GM19328 (cell line): ENCODE data around the gene CD28.

Source experiments
- ATAC-seq: cut with Tn5 transposase; IDR thresholded peaks from one replicate; pipeline ENCODE4 v1.9.1; 2021; ENCODE audit warnings: mild to moderate bottlenecking, moderate library complexity; ENCODE audit not compliant: unreplicated experiment

CD28 gene

GRCh38 chr2:203713381-203713780 is 6.9 kb downstream of the CD28 start:
- no peak for ATAC-seq

DNA sequence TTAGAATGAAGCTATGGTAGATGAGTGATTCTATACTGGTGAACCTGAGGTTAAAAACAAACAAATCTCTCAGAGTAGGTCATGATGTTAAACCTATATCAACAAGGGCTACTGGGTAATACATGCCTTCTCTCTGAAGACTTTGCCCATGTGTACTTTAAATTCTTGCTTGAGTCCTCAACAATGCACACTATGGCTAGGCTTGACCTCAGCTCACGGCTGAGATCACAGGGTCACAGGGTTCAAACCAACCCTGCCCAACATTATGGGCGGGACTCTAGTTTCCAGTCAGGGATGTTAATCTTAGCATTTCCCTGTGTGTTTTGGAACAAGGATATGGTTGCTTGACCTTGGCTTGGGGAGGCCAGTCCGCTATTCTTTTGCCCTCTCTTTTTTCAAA is 7.7 kb downstream of the CD28 start:
- no peak for ATAC-seq

- ATAC-seq = no peak
Observed at GRCh38 chr2:203715744-203716143, 9.3 kb downstream of the CD28 start.

GRCh38 chr2:203718087-203718486 is 11.6 kb downstream of the CD28 start:
- ATAC-seq = no peak

DNA sequence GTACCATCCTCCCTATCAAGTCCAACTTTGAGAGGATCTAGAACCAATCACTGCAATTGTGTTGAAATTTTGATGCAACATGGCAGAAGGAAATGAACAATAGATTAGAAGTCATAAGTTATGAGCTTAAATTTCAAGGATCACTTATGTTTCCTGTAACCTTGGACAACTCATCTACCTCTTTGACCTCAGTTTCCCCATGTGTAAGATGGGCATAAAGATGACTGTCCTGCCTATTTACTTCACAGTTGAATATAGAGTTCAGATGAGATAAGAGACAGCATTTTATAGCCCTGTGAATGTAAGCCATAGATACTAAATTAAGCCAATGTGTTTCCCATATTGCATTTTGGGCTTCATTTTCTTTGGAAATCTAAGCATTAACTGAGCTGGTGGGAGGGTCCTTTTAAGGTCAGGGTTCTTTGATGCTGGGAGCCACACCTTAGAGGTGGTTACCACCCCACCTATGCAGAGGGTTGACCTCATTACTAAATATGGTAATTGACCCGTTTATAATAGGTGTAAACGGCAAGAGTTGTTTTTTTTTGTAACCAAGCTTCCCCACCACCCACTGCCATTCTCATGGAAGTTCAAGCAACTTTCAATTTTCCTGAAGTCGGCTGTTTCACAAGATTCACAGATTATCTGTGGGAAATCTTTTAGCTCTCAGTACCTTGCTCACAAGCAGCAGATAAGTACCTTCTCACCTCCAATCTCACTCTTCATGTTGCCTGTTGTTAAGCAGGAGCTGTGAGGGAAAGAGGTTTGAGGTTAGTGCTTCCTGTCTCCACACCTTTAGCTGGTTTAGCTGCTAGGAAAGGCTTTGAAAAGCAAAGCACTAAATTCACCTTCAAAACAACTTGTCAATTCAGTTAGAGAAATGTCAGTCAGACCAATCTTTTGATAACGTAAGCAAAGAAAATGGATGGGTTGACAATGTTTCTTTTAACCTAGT is 13.3 kb downstream of the CD28 start:
- ATAC-seq = no peak

DNA sequence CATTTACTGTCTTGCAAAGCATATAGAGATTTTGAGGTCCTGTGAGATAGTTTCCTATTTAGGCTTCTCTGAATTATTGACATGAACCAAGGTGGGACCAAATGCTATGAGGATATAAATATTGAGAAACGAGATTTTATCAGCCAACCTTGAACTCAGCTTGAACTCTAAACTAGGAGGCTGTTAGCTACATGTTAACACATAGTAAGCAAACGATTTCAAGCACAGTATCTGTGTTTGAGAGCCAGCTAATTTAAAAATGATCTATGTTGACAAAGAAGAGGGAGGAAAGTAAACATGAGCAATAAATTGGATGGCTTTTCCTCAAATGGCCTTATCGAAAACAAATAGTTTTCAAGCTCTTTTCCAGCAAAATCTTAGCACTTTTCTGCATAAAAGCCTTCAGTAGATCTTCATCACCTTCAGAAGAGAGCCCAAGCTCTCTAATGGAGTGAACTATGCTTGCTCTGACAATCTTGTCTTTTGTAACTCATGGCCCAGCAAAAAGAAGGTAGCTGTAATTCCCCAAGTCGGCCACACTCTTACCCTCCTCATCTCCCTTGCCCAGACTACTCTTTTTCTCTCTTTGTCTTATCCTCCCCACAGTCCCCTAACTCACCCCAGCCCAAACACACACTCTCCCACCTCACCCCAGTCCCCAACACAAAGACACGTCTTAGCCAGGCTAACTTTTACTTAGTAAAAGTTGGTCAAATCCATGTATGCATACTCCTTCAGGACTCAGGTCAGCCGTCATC is 14.7 kb downstream of the CD28 start:
- ATAC-seq = no peak

DNA sequence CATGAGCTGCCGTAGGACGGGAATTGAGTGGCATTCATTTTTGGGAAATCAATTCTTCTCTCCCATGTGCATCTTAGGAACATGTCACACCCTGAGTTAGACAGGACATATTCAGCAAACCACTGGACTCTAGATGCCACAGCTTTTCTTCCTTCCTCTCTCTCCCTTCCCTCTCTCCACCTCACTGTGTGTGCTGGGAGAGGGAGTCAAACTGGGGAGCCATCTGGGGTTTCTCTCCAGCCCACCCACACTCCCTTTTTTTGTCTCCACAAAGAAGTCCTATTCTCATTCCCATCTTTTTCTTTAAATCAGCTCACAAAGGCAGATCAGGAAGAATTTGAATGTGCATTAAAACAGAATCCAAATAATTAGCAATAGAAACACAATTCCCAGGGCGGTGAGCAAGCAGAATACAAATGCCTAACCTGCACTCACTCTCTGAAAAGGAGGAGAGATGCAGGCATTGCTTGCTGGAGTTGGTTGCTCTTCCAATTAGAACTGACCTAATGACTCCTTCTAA is 15.4 kb downstream of the CD28 start:
- no peak for ATAC-seq

GRCh38 chr2:203722411-203722810 is 16.0 kb downstream of the CD28 start:
- no peak for ATAC-seq

GRCh38 chr2:203728321-203728720 is 21.9 kb downstream of the CD28 start:
- ATAC-seq = no peak

DNA sequence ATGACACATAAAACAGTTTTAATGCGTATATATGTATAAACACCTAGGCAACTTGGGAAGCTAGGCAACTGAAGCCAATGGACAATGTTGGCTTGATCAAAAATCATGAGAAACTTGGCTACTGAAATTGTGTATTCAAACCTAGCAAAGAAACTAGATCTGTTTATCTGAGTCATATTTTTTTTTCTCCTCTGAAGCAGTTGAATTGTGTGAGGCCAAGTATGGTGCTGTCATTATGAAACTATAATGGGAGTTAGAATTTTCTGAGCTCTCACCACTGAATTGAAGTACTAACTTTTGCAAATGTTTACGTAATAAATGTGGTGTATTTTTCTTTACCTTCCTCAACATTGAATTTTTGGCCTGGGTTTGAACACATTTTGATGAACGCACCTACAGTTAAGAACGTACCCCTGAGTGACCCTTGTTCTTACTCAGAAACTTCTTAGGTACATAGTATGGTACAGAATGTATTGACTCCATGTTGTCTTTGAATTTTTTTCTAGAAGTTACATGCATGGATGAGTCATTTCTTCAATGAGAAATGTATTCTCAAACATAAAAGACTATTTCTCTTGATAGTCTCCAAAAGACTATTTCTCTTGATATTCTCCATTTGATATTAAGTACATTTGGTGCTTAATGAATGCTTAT is 23.8 kb downstream of the CD28 start:
- no peak for ATAC-seq

- ATAC-seq = no peak
Observed at GRCh38 chr2:203730883-203731282, 24.4 kb downstream of the CD28 start.

DNA sequence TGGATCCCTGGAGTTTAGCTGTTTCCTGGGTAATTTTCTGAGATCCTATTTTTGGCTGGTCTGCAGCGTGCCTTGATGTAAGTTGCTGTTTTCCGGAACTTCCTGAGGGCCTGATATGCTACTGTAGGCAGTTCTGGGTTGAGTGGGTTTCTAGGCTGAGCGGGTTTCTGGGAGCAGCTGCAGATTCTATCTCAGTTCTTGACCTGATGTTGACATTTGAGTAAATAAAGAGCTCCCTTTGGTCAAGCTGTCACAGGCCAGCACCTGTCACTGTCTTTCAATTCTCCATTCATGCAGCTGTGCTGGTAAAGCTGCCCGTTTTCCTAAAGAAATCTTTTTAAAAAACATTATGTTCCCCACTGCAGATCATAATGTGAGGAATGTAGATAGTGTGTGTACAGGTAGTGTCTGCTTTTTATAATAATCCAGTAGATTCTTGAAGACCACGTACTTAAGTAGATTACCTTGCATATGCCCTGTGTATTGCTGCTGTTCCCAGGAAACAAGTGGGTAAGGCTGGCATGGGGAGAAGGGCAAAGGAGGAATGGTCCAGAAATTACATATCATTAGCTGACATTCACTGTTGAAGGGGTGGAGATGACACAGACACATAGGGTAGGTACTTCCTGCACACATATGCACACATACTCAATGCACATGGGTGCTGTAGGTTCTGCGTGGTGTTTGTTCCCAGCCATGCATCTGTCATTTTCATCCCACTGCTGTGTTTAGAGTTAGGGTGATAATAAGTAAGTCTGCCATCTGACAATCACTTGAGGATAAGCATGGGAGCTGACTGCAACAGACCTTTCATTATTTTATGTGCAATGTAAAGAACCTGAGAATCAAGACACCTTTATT is 25.9 kb downstream of the CD28 start:
- ATAC-seq = no peak

DNA sequence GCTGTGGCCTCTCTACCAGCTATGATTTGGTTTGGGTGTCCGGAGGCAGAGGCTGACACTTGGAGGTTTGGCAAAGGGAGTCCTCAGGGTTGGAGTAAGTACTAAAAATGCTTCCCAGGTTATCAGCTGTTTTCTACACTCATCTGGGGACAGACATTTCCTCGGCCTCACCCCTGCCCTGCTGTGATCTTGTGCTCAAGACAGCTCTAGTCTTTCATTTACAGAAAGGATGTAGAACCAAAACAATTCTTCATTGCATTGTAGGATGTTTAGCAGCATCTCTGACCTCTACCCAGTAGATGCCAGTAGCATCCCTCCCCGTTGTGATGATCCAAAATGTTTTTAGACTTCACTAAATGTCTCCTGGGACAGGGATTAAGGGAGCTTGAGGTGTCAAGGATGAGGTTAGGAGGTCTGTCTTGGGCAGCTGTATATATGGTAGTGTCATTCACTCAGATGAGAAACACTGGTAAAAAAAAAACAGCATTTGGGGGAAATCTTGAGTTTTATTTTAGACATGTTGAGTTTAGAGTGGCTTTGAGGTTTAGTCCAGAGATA is 26.6 kb downstream of the CD28 start:
- ATAC-seq = no peak

DNA sequence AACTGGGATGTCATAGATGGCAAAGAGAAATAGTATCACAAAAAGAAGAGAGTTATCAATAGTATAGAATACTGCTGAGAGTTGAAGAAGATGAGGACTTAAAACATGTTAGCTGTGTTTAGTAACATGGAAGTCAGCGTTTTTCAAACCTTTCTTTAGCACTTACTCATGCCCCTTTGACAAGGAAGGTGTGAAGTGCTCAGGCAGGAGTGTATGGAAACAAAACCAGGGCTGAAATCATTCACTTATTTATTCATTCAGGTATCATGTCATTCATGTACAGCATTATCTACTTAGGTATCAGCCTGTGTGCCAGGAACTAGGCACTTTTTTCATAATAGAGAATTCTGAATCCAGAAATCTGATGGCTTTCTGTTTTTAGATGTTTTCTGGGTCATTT is 27.2 kb downstream of the CD28 start:
- ATAC-seq = no peak

DNA sequence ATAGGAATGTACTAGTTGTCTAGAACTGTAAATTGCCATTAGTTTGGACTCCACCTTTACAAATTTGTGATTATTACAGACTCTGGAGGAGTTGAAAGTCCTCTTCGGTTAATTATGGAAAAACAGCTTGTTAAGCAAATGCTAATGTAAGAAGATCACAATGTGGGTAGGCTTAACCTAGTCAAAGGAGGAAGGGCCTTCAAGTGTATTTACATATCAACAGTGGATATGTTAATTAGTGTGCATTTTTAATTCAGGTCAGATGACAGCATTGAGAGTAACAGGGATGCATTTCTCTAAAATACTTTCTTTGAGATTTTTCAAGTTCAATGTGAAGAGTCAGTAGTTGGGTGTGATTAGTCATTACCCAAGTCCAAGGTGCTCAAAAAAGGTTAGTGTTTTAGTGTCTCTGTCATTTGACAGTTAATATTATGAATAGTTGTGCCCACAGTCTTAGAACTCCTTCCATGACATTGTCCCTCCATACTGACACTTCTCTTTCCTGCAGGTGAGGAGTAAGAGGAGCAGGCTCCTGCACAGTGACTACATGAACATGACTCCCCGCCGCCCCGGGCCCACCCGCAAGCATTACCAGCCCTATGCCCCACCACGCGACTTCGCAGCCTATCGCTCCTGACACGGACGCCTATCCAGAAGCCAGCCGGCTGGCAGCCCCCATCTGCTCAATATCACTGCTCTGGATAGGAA is 28.0 kb downstream of the CD28 start:
- no peak for ATAC-seq

DNA sequence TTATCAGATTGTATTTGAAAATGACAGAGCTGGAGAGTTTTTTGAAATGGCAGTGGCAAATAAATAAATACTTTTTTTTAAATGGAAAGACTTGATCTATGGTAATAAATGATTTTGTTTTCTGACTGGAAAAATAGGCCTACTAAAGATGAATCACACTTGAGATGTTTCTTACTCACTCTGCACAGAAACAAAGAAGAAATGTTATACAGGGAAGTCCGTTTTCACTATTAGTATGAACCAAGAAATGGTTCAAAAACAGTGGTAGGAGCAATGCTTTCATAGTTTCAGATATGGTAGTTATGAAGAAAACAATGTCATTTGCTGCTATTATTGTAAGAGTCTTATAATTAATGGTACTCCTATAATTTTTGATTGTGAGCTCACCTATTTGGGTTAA is 30.9 kb downstream of the CD28 start:
- ATAC-seq = no peak

DNA sequence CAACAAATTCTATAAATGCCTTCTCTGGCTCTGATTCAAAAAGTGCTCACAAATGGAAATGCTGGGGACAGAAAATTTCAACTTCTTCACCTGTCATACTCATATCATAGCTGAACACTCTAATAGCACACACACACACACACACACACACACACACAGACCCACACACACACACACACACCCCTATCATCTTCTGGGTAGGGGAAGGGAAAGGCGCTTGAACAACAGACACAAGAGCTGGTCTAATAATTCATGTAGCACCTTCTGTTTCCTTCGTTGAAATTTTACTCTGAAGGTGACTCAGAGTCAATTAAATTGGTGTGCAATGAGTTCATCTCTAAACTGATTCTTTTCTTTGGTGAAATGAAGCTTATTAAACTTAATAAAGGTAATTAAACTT is 32.9 kb downstream of the CD28 start:
- no peak for ATAC-seq

GRCh38 chr2:203740871-203741281 is 34.4 kb downstream of the CD28 start:
- ATAC-seq = no peak

DNA sequence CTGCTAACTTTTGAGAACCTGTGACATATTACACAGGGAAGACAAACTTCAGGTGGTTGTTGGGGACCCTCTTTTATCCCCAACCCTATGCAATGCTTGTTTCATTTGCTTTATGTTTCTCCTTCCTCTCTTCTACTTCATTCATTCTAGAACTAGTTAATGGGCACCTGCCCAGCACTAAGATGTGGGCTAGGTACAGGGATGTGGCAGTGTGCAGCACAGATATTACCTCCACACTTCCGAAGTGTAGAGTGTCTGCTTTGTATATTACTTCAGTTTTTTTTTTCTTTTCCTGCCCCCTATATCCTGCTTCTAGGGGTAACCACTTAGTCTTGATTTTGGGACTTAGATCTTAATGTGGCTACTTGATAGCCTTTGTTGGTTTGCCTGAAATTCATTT is 35.1 kb downstream of the CD28 start:
- ATAC-seq = no peak
